ENCODE data around the gene ASB5.

DNA sequence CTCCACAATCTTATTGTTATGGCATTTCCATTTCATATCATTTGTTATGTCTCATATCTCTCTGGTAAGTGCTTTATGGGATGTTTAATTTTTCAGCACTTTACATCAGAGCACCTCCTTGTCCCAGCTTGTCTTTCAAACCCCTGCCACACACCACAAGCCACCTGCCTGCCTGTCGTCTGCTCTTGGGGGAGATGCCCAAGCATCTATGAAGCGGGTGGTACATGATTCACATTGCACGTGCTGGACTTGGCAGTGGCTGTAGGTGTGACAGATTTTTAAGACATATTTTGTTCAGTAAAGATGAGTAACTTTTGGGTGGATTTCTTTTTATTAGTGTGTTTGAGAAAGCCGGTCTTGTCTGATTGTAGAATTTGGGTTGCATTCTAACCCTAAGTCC, 59.5 kb downstream of the ASB5 start:
- TF ChIP-seq POLR2A (IDR thresholded peaks at IDR 0.05; ENCODE audit: low read depth, low read length), result no peak
- TF ChIP-seq POLR2AphosphoS5 (IDR thresholded peaks at IDR 0.05; ENCODE audit: low read depth, low read length), result no peak
- no peak for TF ChIP-seq TAF1 (IDR thresholded peaks at IDR 0.05; ENCODE audit: low read depth, low read length)
- no peak for TF ChIP-seq SPI1 (IDR thresholded peaks at IDR 0.05; ENCODE audit: low read depth, low read length)
- no peak for TF ChIP-seq POU2F2 (IDR thresholded peaks at IDR 0.05; ENCODE audit: low read depth, low read length)
- TF ChIP-seq PAX5 (IDR thresholded peaks at IDR 0.05; ENCODE audit: insufficient read depth, low read length, severe bottlenecking), result no peak
